ENCODE measurements around the gene PSMG1. TPM values are rescaled to one million over a fixed set of nuclear protein-coding genes. Genes with fewer than 3 reads are reported as not detected.

Gene PSMG1
- total RNA-seq, 1 experiment from 2014 or later: 50.0 TPM

- CTCF ChIA-PET: no interaction called here
- intact Hi-C loops (cut with micrococcal nuclease; ENCODE audit: unreplicated experiment): no loop called here
- BruUV-seq (replicated peaks): TSS peak; percentile 81
- H3K27ac Mint-ChIP-seq (ENCODE audit: unreplicated experiment): peak overlapping the region; percentile 96
- no peak for TF ChIP-seq CTCF (IDR thresholded peaks at IDR 0.05; ENCODE audit: unreplicated experiment)
- no peaks in the 10 kb centered on the region for H3K4me1 Mint-ChIP-seq (ENCODE audit: low read depth, unreplicated experiment)
- H3K36me3 Mint-ChIP-seq (ENCODE audit: insufficient read depth, unreplicated experiment): peaks cover 24% of the 10 kb centered on the region
- DNase-seq: no peak
- no peaks in the 10 kb centered on the region for H3K9me3 Mint-ChIP-seq (ENCODE audit: low read depth, unreplicated experiment)
- peak overlapping the region; percentile 99 for H3K4me3 Mint-ChIP-seq (ENCODE audit: low read depth, unreplicated experiment)
- no peaks in the 10 kb centered on the region for H3K27me3 Mint-ChIP-seq (ENCODE audit: unreplicated experiment)
Observed at GRCh38 chr21:39184050-39184980, 1.1 kb upstream of the PSMG1 start.

- Mint-ChIP-seq H3K4me1 (ENCODE audit: low read depth, unreplicated experiment) (no peaks in the 10 kb centered on the region), H3K27me3 (ENCODE audit: unreplicated experiment) (no peaks in the 10 kb centered on the region), H3K27ac (ENCODE audit: unreplicated experiment) (peak overlapping the region; percentile 96), H3K4me3 (ENCODE audit: low read depth, unreplicated experiment) (peak overlapping the region; percentile 99), H3K36me3 (ENCODE audit: insufficient read depth, unreplicated experiment) (peaks cover 24% of the 10 kb centered on the region), H3K9me3 (ENCODE audit: low read depth, unreplicated experiment) (no peaks in the 10 kb centered on the region)
- CTCF ChIA-PET: interaction anchor here (1.2 kb wide), 1 partner anchor 205 kb away, joined by 6 read pairs; no protein-coding TSS in a partner anchor
- BruUV-seq (replicated peaks): TSS peak; percentile 46
- TF ChIP-seq CTCF (IDR thresholded peaks at IDR 0.05; ENCODE audit: unreplicated experiment): no peak
- DNase-seq: peak; percentile 6
- intact Hi-C loops (cut with micrococcal nuclease; ENCODE audit: unreplicated experiment): no loop called here
Observed at GRCh38 chr21:39182484-39183271, 573 bp downstream of the PSMG1 start.

GRCh38 chr21:39182016-39182415 lies 1.2 kb downstream of the PSMG1 start:
- peak overlapping the region; percentile 99 for H3K4me3 Mint-ChIP-seq (ENCODE audit: low read depth, unreplicated experiment)
- H3K9me3 Mint-ChIP-seq (ENCODE audit: low read depth, unreplicated experiment): no peaks in the 10 kb centered on the region
- peaks cover 24% of the 10 kb centered on the region for H3K36me3 Mint-ChIP-seq (ENCODE audit: insufficient read depth, unreplicated experiment)
- CTCF ChIA-PET: no interaction called here
- intact Hi-C loops (cut with micrococcal nuclease; ENCODE audit: unreplicated experiment): no loop called here
- H3K4me1 Mint-ChIP-seq (ENCODE audit: low read depth, unreplicated experiment): no peaks in the 10 kb centered on the region
- H3K27ac Mint-ChIP-seq (ENCODE audit: unreplicated experiment): peak overlapping the region; percentile 96
- no peak for TF ChIP-seq CTCF (IDR thresholded peaks at IDR 0.05; ENCODE audit: unreplicated experiment)
- H3K27me3 Mint-ChIP-seq (ENCODE audit: unreplicated experiment): no peaks in the 10 kb centered on the region
- no peak for DNase-seq
- BruUV-seq (replicated peaks): no TSS peak

- no peak for TF ChIP-seq CTCF (IDR thresholded peaks at IDR 0.05; ENCODE audit: unreplicated experiment)
- H3K27me3 Mint-ChIP-seq (ENCODE audit: unreplicated experiment): no peaks in the 10 kb centered on the region
- peaks cover 24% of the 10 kb centered on the region for H3K36me3 Mint-ChIP-seq (ENCODE audit: insufficient read depth, unreplicated experiment)
- intact Hi-C loops (cut with micrococcal nuclease; ENCODE audit: unreplicated experiment): no loop called here
- H3K4me1 Mint-ChIP-seq (ENCODE audit: low read depth, unreplicated experiment): no peaks in the 10 kb centered on the region
- DNase-seq: no peak
- no peak overlapping the region for H3K27ac Mint-ChIP-seq (ENCODE audit: unreplicated experiment)
- H3K4me3 Mint-ChIP-seq (ENCODE audit: low read depth, unreplicated experiment): peak overlapping the region; percentile 99
- H3K9me3 Mint-ChIP-seq (ENCODE audit: low read depth, unreplicated experiment): no peaks in the 10 kb centered on the region
- BruUV-seq (replicated peaks): no TSS peak
- CTCF ChIA-PET: no interaction called here
Observed at GRCh38 chr21:39181205-39181818, 1.9 kb downstream of the PSMG1 start.
